CMK (cell line): Measurements from ENCODE around the gene TFB1M.

Experiments
- DNase-seq: peaks from one replicate; pipeline ENCODE4 v3.0.0-alpha.2; 2010; ENCODE audit warnings: low read depth

Gene TFB1M

DNA sequence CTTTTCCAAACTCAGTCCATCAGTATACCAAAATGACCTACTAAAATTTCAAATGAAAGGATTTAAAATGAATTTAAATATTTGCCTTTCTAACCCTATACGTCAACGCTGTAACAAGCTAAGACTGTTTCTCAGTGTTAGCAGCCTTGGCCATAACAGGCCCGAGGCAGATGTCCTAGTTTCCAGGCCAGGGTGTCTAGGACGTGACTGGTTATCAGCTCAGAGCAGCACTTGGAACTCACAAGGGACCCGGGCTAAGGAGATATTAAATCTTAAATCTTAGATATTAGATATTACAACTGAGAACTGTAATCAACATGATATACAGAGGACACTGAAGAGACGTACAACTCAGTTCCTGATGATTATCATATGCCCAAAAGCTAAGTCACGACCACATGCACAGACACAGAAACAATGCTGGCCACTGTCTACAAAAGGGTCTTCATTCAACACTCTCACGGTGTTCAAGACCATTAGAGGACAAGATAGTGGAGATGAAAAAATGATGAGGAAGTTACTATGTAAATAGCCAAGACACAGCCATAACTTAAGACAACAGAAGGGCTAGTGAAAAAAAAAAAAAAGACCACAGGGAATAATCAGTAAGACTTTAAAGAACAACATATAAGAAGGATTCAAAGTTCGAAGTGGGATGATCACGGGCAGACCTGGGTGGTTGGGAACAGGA, 50.8 kb downstream of the TFB1M start, which contains the start of gene CLDN20:
Gene CLDN20, plus strand, starts transcription at position 641 of the 691 bp plus-strand sequence. CDS start 11,707 bp downstream, outside the sequence.
- DNase-seq: no peak

DNA sequence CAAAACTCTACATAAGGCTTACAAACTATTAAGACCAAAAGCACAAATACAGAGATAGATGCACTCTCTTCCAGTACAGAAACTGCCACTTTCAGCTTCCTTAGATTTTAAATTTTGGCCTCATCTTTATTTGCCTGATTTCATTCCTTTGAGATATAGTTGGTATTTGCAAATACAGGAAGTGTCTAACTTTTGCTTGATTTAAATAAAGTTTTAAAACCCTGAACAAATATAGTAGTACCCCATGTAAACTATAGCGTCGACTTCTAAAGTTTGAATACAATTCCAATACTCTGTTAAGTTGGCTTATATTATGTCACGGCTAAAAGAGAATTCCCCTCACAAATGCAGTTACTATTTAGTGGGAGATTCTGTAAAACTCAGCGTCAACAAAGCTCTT, 51.6 kb downstream of the TFB1M start:
- DNase-seq: no peak

DNA sequence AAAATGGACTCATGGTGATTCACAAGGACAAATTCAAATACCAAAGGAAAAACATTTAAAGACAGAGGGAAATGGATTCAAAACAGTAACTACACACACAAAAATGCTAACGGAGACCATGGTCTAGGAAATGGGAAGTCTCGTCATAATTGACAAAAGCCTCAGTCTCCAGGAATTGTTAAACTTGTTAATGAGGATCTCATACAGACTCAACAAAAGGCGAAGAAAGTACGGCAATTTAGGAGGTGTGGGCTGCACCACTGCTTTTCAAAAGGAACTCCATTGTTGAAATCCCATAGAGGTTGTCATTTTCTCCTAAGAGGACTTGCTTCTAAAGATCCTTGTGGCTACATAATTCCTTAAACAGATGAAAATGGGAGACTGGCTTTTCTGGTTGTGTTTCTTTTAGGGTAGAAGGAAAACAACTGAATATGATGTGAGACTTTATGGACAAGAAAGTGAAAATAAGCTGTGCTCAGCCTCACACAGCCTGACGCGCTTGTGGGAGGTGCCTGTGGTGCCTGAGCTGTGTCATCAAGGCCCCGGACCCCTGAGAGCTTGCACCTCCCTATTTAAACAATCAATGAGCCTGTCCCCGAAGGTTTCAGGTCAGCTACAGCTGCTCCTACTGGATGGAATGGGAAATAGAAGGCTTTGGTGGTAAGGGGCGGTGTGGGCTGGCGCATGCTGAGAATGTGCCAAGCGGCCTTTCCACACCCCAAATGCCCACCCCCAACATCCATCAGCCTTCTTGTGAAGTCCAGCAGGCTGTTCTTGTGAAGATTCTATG, 53.0 kb downstream of the TFB1M start:
- DNase-seq: no peak

DNA sequence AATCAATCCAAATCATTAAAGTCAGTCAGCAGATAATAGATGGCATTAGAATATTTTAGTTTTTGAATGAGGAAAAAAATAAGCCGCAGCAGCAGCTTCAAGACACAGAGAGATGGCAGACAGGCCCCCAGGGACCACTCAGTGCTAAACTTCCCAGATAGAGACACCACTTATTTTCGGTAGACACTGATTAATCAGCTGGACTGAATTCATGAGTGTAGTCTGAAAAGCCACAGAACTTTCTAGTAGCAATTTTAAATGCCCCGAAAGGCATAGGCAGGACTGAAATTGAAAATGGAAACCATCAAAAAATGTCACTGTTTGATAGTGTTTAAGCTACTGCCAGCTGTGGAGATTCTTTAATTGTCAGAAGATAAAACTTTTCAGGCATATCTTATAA, 53.6 kb downstream of the TFB1M start:
- DNase-seq: no peak

- no peak for DNase-seq
Observed at GRCh38 chr6:155259897-155260296, 54.4 kb downstream of the TFB1M start.

GRCh38 chr6:155259204-155259603, 55.1 kb downstream of the TFB1M start:
- DNase-seq: no peak

GRCh38 chr6:155257796-155258195, 56.5 kb downstream of the TFB1M start:
- no peak for DNase-seq

- no peak for DNase-seq
Observed at GRCh38 chr6:155256122-155256795, 58.0 kb downstream of the TFB1M start.

GRCh38 chr6:155254139-155254538, 60.1 kb downstream of the TFB1M start:
- DNase-seq: no peak

- DNase-seq: no peak
Observed at GRCh38 chr6:155253337-155253736, 60.9 kb downstream of the TFB1M start.

DNA sequence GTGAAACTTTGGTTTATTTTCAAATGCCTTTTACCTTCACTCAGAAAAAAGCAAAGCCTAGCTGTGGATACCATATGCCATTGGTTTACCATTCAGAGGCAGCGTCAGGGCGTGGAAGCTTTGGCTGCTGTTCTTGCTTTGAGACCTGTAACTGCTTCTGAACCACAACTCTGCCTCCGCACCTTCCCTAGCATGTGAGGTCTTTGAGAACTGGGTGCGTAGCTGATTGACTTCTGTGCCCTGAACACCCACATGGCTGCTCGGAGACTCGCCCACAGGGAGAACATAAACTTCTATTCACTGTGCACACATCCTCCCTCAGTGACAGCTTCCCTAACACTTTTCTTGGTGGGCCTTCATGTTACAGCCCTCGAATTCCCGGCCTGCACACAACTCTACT, 61.7 kb downstream of the TFB1M start:
- no peak for DNase-seq

DNA sequence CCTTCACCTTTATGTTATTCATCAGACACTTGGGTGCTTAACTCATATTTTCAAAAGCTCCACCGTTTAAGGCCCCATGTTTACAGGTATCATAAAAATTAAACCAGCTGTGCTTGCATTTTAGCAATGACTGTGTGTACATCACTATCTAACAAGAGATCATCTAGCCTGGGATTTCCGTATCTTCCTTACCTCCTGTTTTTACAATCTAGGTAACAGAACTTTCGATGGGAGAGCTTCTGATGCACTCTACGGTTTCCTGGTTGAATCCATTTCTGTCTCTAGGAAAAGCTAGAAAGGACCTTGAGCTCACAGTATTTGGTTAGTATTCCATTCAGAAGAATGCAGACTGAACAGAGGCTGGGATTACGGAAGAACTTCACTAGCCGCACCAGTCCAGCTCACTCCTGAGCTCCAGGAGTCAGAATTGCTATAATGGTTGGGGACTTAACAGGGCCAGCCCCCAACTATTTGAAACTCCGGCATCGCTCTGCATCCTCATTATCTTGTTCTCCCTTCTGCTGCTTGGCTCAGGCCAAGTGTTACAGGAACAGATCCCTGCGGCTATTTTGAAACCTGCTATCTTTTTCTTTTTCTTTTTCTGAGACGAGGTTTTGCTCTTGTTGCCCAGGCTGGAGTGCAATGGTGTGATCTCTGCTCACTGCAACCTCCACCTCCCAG, 63.4 kb downstream of the TFB1M start:
- DNase-seq: no peak

DNA sequence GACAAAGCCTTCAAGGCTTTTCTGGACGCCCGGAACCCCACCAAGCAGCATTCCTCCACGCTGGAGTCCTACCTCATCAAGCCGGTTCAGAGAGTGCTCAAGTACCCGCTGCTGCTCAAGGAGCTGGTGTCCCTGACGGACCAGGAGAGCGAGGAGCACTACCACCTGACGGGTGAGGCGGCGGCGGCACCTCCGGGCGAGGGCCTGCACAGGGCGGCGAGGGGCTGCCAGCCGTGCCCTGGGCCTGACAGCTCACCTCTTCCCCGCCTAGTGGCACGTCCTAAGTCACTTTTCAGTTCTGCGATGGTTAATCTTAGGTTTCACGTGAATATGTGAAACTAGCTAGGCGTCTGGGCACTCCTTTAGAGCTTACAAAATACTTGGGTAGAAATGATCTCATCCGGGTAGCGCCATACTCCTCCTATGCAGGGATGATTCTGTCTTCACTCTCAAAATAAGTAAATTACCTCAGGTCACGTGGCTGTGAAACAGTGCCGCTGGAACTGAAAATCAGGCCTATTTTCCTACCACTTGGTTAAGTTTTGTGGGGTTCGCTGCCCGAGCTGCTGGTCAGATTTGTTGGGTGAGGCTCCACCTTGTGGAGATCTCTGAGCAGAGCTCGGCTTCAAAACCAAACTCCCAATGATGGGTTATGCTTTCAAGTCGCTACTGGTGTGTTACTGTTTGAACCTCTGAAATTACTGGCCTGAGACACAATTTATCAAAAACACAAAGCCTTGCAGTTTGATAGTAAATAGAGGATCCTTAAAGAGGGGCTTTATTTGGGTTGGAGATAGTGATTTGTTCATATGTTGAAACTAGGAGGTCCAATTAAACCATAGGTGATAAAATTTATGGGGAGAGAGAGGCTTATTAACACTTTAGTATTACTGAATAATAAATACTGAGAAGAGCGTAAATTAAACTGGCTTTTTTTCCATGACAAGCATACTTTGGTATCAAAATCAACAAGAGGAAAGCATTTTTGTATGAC, 66.0 kb downstream of the TFB1M start:
- DNase-seq: peak; percentile 12

GRCh38 chr6:155247618-155248007, 66.7 kb downstream of the TFB1M start:
- no peak for DNase-seq

DNA sequence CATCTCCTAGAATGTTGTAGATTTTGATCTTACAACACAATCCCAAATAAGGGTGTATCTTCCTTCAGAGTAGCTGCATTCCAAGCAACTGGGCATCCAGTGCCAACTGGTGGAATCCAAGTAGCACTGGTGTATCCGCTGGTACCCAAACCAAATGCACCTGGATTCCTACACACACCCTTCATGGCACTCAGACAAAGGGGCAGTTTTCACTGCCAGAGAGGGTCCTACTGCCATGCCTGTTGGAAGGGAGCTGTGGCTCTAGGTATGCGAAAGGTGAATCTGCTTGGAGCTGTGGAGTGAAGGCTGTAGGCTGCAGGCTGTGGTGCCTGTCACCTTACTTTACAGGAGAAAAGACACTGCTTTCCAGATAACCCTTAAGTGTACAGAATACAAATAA, 67.5 kb downstream of the TFB1M start:
- DNase-seq: no peak

- DNase-seq: no peak
Observed at GRCh38 chr6:155245831-155246230, 68.5 kb downstream of the TFB1M start.

DNA sequence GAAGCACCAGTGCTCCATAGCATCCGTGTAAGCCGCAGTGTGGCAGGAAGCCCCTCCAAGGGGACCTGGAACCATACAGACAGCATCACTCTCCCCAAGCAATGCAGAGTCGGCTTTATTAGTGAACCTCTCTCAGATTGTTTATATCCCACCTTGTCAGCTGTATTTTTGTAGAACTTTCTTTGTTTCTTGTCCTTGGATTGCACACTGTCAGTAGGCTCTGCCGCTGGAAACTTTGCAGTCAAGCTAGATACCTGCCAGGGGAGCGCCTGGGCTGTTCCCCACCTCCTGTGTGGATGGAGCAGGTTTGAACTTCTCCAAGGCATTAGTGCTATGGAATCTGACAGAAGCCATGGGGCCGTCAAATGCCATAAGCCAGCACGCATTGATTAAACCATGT, 69.1 kb downstream of the TFB1M start:
- DNase-seq: no peak

GRCh38 chr6:155244434-155244833, 69.8 kb downstream of the TFB1M start:
- DNase-seq: no peak

DNA sequence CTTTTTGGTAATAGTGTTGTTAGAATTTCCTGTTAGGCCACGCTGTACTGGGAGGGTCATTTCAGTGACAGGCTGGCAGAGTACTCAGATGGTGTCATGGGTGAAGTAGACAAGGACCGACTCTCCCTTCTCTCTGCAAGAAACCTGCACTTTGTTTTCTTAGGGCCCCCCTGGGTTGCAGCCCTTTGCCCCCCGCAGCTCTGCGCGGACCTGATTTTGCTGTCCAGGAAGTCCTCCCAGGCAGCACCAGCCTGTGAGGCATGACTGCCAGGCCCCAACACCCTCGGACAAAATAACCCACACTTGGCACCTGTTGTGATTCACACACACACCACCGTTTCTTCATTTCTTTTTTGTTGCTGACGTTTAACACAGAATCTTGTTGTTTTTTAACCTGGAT, 72.3 kb downstream of the TFB1M start:
- DNase-seq: no peak

GRCh38 chr6:155240905-155241600, 73.2 kb downstream of the TFB1M start:
- DNase-seq: no peak

DNA sequence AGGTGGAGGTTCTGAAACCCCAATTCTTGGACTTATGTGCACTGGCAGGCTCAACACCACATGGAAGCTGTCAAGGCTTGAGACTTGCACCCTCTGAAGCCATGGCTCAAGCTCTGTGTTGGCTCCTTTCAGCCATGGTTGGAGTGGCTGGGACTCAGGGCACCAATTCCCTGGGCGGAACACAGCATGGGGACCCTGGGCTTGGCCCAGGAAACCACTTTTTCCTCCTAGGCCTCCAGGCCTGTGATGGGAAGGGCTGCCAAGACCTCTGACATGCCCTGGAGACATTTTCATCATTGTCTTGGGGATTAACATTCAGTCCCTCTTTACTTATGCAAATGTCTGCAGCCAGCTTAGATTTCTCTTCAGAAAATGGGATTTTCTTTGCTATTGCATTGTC, 76.7 kb downstream of the TFB1M start:
- DNase-seq: no peak
